ENCODE measurements around the gene NKX2-2. TPM values are rescaled to one million over a fixed set of nuclear protein-coding genes. Genes with fewer than 3 reads are reported as not detected.

NKX2-2 gene
- total RNA-seq, 1 donor from 2014 or later: not detected

DNA sequence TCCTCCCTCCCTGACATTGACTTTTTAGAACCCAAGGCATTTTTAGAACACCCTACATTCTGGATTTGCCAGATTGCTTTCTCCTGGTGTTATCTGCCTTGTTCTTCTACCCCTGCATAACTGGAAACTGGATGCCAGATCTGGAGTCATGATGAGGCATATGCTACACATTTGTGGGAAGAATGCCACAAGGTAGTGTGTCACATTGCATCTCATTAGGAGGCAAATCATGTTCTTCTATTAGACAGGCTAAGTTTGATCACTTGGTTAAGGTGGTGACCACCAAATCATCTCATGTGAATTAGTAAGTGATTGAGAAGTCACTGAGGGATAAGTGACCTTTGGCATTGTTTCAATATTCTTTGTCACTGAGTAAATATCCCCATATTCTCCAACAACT lies 12.9 kb upstream of the NKX2-2 start:
- Histone ChIP-seq H3K4me3 (ENCODE audit: insufficient read depth, low read depth, low read length) (no peak overlapping the region), H3K36me3 (ENCODE audit: insufficient read depth, low read length) (no peaks in the 10 kb centered on the region), H3K9ac (ENCODE audit: low read length) (no peak overlapping the region), H3K4me2 (ENCODE audit: low read length) (no peak overlapping the region), H3K4me1 (ENCODE audit: insufficient read depth, low read length) (no peaks in the 10 kb centered on the region), H3K27me3 (ENCODE audit: insufficient read depth, low read length) (peaks cover 35% of the 10 kb centered on the region), H4K20me1 (ENCODE audit: insufficient read depth, low read length) (no peaks in the 10 kb centered on the region), H3K79me2 (ENCODE audit: insufficient read depth, low read length) (no peaks in the 10 kb centered on the region), H3K9me3 (ENCODE audit: insufficient read depth, low read depth, low read length) (no peaks in the 10 kb centered on the region), H2AFZ (ENCODE audit: low read depth, low read length) (no peak overlapping the region), H3K27ac (ENCODE audit: low read depth, low read length) (no peak overlapping the region)
- FAIRE-seq: no peak
- Mint-ChIP-seq H3K27me3 (ENCODE audit: low read depth, unreplicated experiment) (peaks cover 68% of the 10 kb centered on the region), H3K27ac (ENCODE audit: unreplicated experiment) (no peak overlapping the region), H3K4me1 (ENCODE audit: low read depth, unreplicated experiment) (peaks cover 2% of the 10 kb centered on the region), H3K9me3 (ENCODE audit: unreplicated experiment) (peaks cover 14% of the 10 kb centered on the region), H3K4me3 (ENCODE audit: unreplicated experiment) (no peak overlapping the region), H3K36me3 (ENCODE audit: low read depth, unreplicated experiment) (no peaks in the 10 kb centered on the region)
- DNase-seq (ENCODE audit: low read depth): no peak
- TF ChIP-seq, protein P1, sequence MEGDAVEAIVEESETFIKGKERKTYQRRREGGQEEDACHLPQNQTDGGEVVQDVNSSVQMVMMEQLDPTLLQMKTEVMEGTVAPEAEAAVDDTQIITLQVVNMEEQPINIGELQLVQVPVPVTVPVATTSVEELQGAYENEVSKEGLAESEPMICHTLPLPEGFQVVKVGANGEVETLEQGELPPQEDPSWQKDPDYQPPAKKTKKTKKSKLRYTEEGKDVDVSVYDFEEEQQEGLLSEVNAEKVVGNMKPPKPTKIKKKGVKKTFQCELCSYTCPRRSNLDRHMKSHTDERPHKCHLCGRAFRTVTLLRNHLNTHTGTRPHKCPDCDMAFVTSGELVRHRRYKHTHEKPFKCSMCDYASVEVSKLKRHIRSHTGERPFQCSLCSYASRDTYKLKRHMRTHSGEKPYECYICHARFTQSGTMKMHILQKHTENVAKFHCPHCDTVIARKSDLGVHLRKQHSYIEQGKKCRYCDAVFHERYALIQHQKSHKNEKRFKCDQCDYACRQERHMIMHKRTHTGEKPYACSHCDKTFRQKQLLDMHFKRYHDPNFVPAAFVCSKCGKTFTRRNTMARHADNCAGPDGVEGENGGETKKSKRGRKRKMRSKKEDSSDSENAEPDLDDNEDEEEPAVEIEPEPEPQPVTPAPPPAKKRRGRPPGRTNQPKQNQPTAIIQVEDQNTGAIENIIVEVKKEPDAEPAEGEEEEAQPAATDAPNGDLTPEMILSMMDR (IDR thresholded peaks at IDR 0.05; ENCODE audit: insufficient read depth, low read depth, low read length): no peak
- no peak for TF ChIP-seq EZH2 (IDR thresholded peaks at IDR 0.05; ENCODE audit: insufficient read depth, low read length)

DNA sequence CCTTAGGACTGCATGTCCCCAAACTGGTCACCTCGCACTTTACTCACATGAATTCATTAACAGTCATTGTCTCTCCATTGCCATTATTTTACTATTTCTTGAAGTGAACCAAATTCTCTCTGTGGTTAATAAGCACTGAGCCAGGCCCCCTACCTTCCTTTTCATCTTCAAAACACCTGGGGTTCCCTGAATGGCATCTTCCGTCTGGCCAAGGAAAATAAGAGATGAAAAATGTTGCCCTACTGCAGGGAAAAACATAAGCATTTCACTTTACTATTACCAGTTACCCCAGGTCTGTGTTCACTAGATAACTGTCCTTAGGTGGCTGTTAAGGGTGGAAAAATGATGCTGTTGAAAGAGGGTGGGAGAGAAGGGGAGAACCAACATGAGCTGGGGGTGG lies 10.0 kb upstream of the NKX2-2 start:
- Mint-ChIP-seq H3K27me3 (ENCODE audit: low read depth, unreplicated experiment) (peaks cover 86% of the 10 kb centered on the region), H3K27ac (ENCODE audit: unreplicated experiment) (no peak overlapping the region), H3K9me3 (ENCODE audit: unreplicated experiment) (peaks cover 33% of the 10 kb centered on the region), H3K36me3 (ENCODE audit: low read depth, unreplicated experiment) (no peaks in the 10 kb centered on the region), H3K4me3 (ENCODE audit: unreplicated experiment) (no peak overlapping the region), H3K4me1 (ENCODE audit: low read depth, unreplicated experiment) (peaks cover 2% of the 10 kb centered on the region)
- no peaks in the 10 kb centered on the region for H3K36me3 ChIP-seq (ENCODE audit: insufficient read depth, low read length)
- no peak overlapping the region for H2AFZ ChIP-seq (ENCODE audit: low read depth, low read length)
- FAIRE-seq (no peak), DNase-seq (ENCODE audit: low read depth) (no peak)
- no peaks in the 10 kb centered on the region for H4K20me1 ChIP-seq (ENCODE audit: insufficient read depth, low read length)
- H3K9me3 ChIP-seq (ENCODE audit: insufficient read depth, low read depth, low read length): peaks cover 4% of the 10 kb centered on the region
- H3K4me2 ChIP-seq (ENCODE audit: low read length): no peak overlapping the region
- TF ChIP-seq EZH2 (IDR thresholded peaks at IDR 0.05; ENCODE audit: insufficient read depth, low read length): no peak
- TF ChIP-seq, protein P1 (IDR thresholded peaks at IDR 0.05; ENCODE audit: insufficient read depth, low read depth, low read length): no peak
- H3K27me3 ChIP-seq (ENCODE audit: insufficient read depth, low read length): peaks cover 63% of the 10 kb centered on the region
- H3K4me3 ChIP-seq (ENCODE audit: insufficient read depth, low read depth, low read length): no peak overlapping the region
- H3K4me1 ChIP-seq (ENCODE audit: insufficient read depth, low read length): no peaks in the 10 kb centered on the region
- no peaks in the 10 kb centered on the region for H3K79me2 ChIP-seq (ENCODE audit: insufficient read depth, low read length)
- H3K27ac ChIP-seq (ENCODE audit: low read depth, low read length): no peak overlapping the region
- no peak overlapping the region for H3K9ac ChIP-seq (ENCODE audit: low read length)

DNA sequence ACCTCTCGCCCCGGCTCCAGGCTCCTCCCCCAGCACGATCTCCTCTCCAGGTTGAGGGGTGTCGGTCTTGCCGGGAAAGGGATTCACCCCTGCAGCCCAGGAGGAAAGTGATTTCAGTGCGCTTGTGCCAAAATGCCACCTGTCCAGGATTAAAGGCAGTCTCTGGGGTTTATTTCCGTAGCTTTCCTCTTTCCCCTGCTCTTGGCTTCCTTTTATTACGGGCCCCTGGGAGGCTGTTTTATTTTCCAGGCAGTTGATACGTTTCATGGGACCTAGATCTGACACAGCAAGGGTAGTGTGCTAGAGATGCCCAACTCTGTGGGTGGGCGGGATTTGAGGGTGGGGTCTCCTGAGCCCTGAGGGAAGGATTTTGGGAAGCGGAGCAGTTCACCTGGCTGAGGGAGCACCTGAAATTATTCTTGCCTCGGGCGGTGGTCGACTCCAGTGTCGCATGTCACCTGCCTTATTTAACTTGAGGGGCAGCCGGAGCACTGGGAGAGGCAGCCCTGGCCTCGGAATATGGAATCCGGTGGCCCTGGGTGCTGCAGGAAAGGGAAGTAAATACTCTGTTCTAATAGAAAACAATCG lies 9.5 kb upstream of the NKX2-2 start:
- TF ChIP-seq, protein P1 (IDR thresholded peaks at IDR 0.05; ENCODE audit: insufficient read depth, low read depth, low read length): no peak
- TF ChIP-seq EZH2 (IDR thresholded peaks at IDR 0.05; ENCODE audit: insufficient read depth, low read length): no peak

More for the DNA sequence above, 9.5 kb upstream of the NKX2-2 start:
- H3K9me3 ChIP-seq (ENCODE audit: insufficient read depth, low read depth, low read length): peaks cover 4% of the 10 kb centered on the region
- H2AFZ ChIP-seq (ENCODE audit: low read depth, low read length): no peak overlapping the region
- Mint-ChIP-seq H3K9me3 (ENCODE audit: unreplicated experiment) (peaks cover 33% of the 10 kb centered on the region), H3K4me3 (ENCODE audit: unreplicated experiment) (no peak overlapping the region), H3K27ac (ENCODE audit: unreplicated experiment) (peak overlapping the region; percentile 34), H3K27me3 (ENCODE audit: low read depth, unreplicated experiment) (peaks cover 86% of the 10 kb centered on the region), H3K36me3 (ENCODE audit: low read depth, unreplicated experiment) (no peaks in the 10 kb centered on the region), H3K4me1 (ENCODE audit: low read depth, unreplicated experiment) (peaks cover 2% of the 10 kb centered on the region)
- no peaks in the 10 kb centered on the region for H3K4me1 ChIP-seq (ENCODE audit: insufficient read depth, low read length)
- FAIRE-seq (no peak), DNase-seq (ENCODE audit: low read depth) (no peak)
- peaks cover 67% of the 10 kb centered on the region for H3K27me3 ChIP-seq (ENCODE audit: insufficient read depth, low read length)
- no peaks in the 10 kb centered on the region for H4K20me1 ChIP-seq (ENCODE audit: insufficient read depth, low read length)
- no peak overlapping the region for H3K4me3 ChIP-seq (ENCODE audit: insufficient read depth, low read depth, low read length)
- H3K9ac ChIP-seq (ENCODE audit: low read length): no peak overlapping the region
- H3K36me3 ChIP-seq (ENCODE audit: insufficient read depth, low read length): no peaks in the 10 kb centered on the region
- no peak overlapping the region for H3K4me2 ChIP-seq (ENCODE audit: low read length)
- no peak overlapping the region for H3K27ac ChIP-seq (ENCODE audit: low read depth, low read length)
- no peaks in the 10 kb centered on the region for H3K79me2 ChIP-seq (ENCODE audit: insufficient read depth, low read length)

All from astrocyte (in vitro differentiated cells and primary cell).